A549 (cell line): ENCODE results near the gene DDX10. TPM values are rescaled to one million over a fixed set of nuclear protein-coding genes. Genes with fewer than 3 reads are reported as not detected.
A peak's percentile ranks its signal among the peaks of the same experiment; 100 is the strongest.

Experiments used
- ATAC-seq, 2 experiments: fragments of 200-7000 bp in 1 of 2; fragments of >200 bp in 1 of 2; cut with Nextera tagmentation in 1 of 2; cut with Tn5 transposase in 1 of 2; 3 replicates each; pipeline versions ENCODE4 v1.8.0 to v1.9.1; 2018 to 2020; ENCODE audit warnings: mild to moderate bottlenecking in 1 of 2, moderate library complexity in 1 of 2
- CTCF ChIA-PET: fragments of 300-600 bp; sonication (Branson Sonifier 250); formaldehyde crosslinking; extraction: SDS; loops from one replicate; lab custom pipeline; 2021; ENCODE audit warnings: antibody characterized with exemption, inconsistent platforms; lab: Yijun Ruan, JAX
- POLR2A ChIA-PET: fragments of 350-600 bp; formaldehyde crosslinking; extraction: SDS; loops from one replicate; lab custom pipeline; 2021; ENCODE audit warnings: antibody characterized with exemption, inconsistent platforms; lab: Yijun Ruan, JAX
- DNase-seq, 2 experiments: peaks; one replicate each; pipeline versions ENCODE4 v3.0.0 to v3.0.0-alpha.2; 2011 to 2016; ENCODE audit warnings: low read depth in 1 of 2, low spot score in 1 of 2
- FAIRE-seq: peaks from 2 replicates; lab custom pipeline; 2011; peaks lifted over from hg19 to GRCh38; lab: Jason Lieb, UNC
- H3K27ac ChIP-seq, 2 experiments: fragments of >200 bp; sonication (Bioruptor Twin); formaldehyde crosslinking; 3 replicates each; pipeline ENCODE4 v1.5.1; 2016 to 2017
- H3K4me1 ChIP-seq: fragments of >200 bp; sonication (Bioruptor Twin); formaldehyde crosslinking; 3 replicates; pipeline ENCODE4 v1.6.1; 2016
- H3K4me2 ChIP-seq: fragments of >200 bp; sonication (Bioruptor Twin); formaldehyde crosslinking; 3 replicates; pipeline ENCODE4 v1.6.1; 2016
- H3K4me3 ChIP-seq: fragments of >200 bp; sonication (Bioruptor Twin); formaldehyde crosslinking; 3 replicates; pipeline ENCODE4 v1.5.1; 2016
- H3K9me3 ChIP-seq: fragments of >200 bp; sonication (Bioruptor Twin); formaldehyde crosslinking; 3 replicates; pipeline ENCODE4 v1.6.1; 2016
- BCL3 ChIP-seq: fragments of >200 bp; sonication (Bioruptor Twin); formaldehyde crosslinking; IDR thresholded peaks from 3 replicates; pipeline ENCODE4 v1.6.1; 2016
- BHLHE40 ChIP-seq: IDR thresholded peaks from 2 replicates; pipeline ENCODE4 v1.6.1; 2012; ENCODE audit warnings: low read depth, low read length, inconsistent platforms
- CBX2 ChIP-seq: fragments of 200-600 bp; sonication (generic); IDR thresholded peaks from 2 replicates; pipeline ENCODE4 v1.6.1; 2016; ENCODE audit warnings: low read depth, mild to moderate bottlenecking, borderline replicate concordance
- EP300 ChIP-seq, 2 experiments: fragments of >200 bp; sonication (Bioruptor Twin); formaldehyde crosslinking; IDR thresholded peaks; 2 replicates in 1 of 2; 3 replicates in 1 of 2; pipeline ENCODE4 v1.6.1; 2016 to 2017
- ESRRA ChIP-seq: fragments of 150-350 bp; IDR thresholded peaks from 2 replicates; pipeline ENCODE4 v1.6.1; 2014; ENCODE audit warnings: mild to moderate bottlenecking, low read length, borderline replicate concordance
- FOSB ChIP-seq: fragments of 250-450 bp; sonication (Bioruptor Pico); IDR thresholded peaks from 2 replicates; pipeline ENCODE4 v1.5.0; 2020; ENCODE audit warnings: mild to moderate bottlenecking, moderate library complexity
- FOSL2 ChIP-seq, 2 experiments: fragments of 450-650 bp in 1 of 2; fragments of >200 bp in 1 of 2; sonication (Bioruptor Twin) in 1 of 2; formaldehyde crosslinking; IDR thresholded peaks; 2 replicates each; pipeline versions ENCODE4 v1.5.0 to v1.6.1; 2016 to 2020; ENCODE audit warnings: mild to moderate bottlenecking in 1 of 2, moderate library complexity in 1 of 2
- FOXS1 ChIP-seq: fragments of 250-450 bp; sonication (Bioruptor Pico); IDR thresholded peaks from 2 replicates; pipeline ENCODE4 v1.5.0; 2020; ENCODE audit warnings: mild to moderate bottlenecking, moderate library complexity
- GATA3 ChIP-seq: IDR thresholded peaks from 2 replicates; pipeline ENCODE4 v1.6.1; 2012; ENCODE audit warnings: borderline replicate concordance
- HMGXB4 ChIP-seq: fragments of 250-450 bp; sonication (Bioruptor Pico); IDR thresholded peaks from 2 replicates; pipeline ENCODE4 v1.5.0; 2021; ENCODE audit warnings: mild to moderate bottlenecking, moderate library complexity, borderline replicate concordance
- HOXA7 ChIP-seq: fragments of 250-450 bp; sonication (Bioruptor Pico); IDR thresholded peaks from 2 replicates; pipeline ENCODE4 v1.5.0; 2020; ENCODE audit warnings: mild to moderate bottlenecking, moderate library complexity
- HOXB5 ChIP-seq: fragments of 250-450 bp; sonication (Bioruptor Pico); IDR thresholded peaks from 2 replicates; pipeline ENCODE4 v1.5.0; 2020; ENCODE audit warnings: mild to moderate bottlenecking, moderate library complexity
- JUN ChIP-seq, 2 experiments: fragments of >200 bp; sonication (Bioruptor Twin); formaldehyde crosslinking; IDR thresholded peaks; 2 replicates in 1 of 2; 3 replicates in 1 of 2; pipeline ENCODE4 v1.6.1; 2016 to 2017
- JUNB ChIP-seq: fragments of >200 bp; sonication (Bioruptor Twin); formaldehyde crosslinking; IDR thresholded peaks from 2 replicates; pipeline ENCODE4 v1.6.1; 2016
- KDM5A ChIP-seq: fragments of 200-600 bp; sonication (generic); IDR thresholded peaks from 2 replicates; pipeline ENCODE4 v1.6.1; 2016; ENCODE audit warnings: antibody characterized with exemption, mild to moderate bottlenecking
- NFE2L2 ChIP-seq: fragments of 150-350 bp; conservative IDR thresholded peaks from 2 replicates; pipeline ENCODE4 v1.6.1; 2014; ENCODE audit warnings: low read length
- NR3C1 ChIP-seq: fragments of >200 bp; sonication (Bioruptor Twin); formaldehyde crosslinking; IDR thresholded peaks from 3 replicates; pipeline ENCODE4 v1.6.1; 2017
- PHF8 ChIP-seq: fragments of 200-600 bp; sonication (generic); IDR thresholded peaks from 2 replicates; pipeline ENCODE4 v1.6.1; 2016; ENCODE audit warnings: low read depth, mild to moderate bottlenecking, antibody characterized with exemption, moderate library complexity, borderline replicate concordance
- POLR2A ChIP-seq: IDR thresholded peaks from 2 replicates; pipeline ENCODE4 v1.6.1; 2012; ENCODE audit warnings: mild to moderate bottlenecking, low read length
- RAD21 ChIP-seq, 2 experiments: fragments of >200 bp in 1 of 2; sonication (Bioruptor Twin) in 1 of 2; formaldehyde crosslinking in 1 of 2; IDR thresholded peaks in 1 of 2; conservative IDR thresholded peaks in 1 of 2; 2 replicates in 1 of 2; 3 replicates in 1 of 2; pipeline ENCODE4 v1.6.1; 2012 to 2018; ENCODE audit warnings: inconsistent platforms in 1 of 2
- RFX5 ChIP-seq: fragments of 450-650 bp; IDR thresholded peaks from 2 replicates; pipeline ENCODE4 v1.7.1; 2014; ENCODE audit warnings: antibody characterized with exemption, mild to moderate bottlenecking, moderate library complexity
- USF2 ChIP-seq: fragments of 450-650 bp; IDR thresholded peaks from 2 replicates; pipeline ENCODE4 v1.6.1; 2014; ENCODE audit warnings: antibody characterized with exemption
- ZFP36 ChIP-seq: fragments of 450-650 bp; IDR thresholded peaks from 2 replicates; pipeline ENCODE4 v1.6.1; 2014; ENCODE audit warnings: borderline replicate concordance; ENCODE audit not compliant: partially characterized antibody
- ZNF302 ChIP-seq: fragments of 250-450 bp; sonication (Bioruptor Pico); IDR thresholded peaks from 2 replicates; pipeline ENCODE4 v1.9.0; 2021; ENCODE audit warnings: inconsistent platforms, mild to moderate bottlenecking, moderate library complexity
- WGBS: methylation state at CpG from one replicate; pipeline ENCODE4 v1.1.6; 2017; ENCODE audit errors: missing lambda C conversion rate; 5-methylcytosine and 5-hydroxymethylcytosine counted together
- polyA minus RNA-seq: library from RNA; depleted of rRNA, polyadenylated mRNA; stranded (reverse); fragments of >200 nt; gene quantifications from 2 replicates; pipeline ENCODE4 v1.2.3, GENCODE V29; 2011; rRNA and poly(A)+ RNA removed
- polyA plus RNA-seq, 4 experiments: library from polyadenylated mRNA; depleted of rRNA in 3 of 4; stranded (reverse); fragments of >200 nt; fragmentation: RNase III in 1 of 4; extraction: RNeasy Plus Mini Kit Qiagen cat#74134 plus additional on column Dnase treatment in 1 of 4; gene quantifications; 2 replicates in 3 of 4; 3 replicates in 1 of 4; pipeline ENCODE4 v1.2.3, GENCODE V29; 2011 to 2017
- TF ChIP-seq, protein P1 (sequence below): IDR thresholded peaks from 2 replicates; pipeline ENCODE4 v1.6.1; 2012; ENCODE audit warnings: low read depth, borderline replicate concordance
- TF ChIP-seq, protein P2 (sequence below): IDR thresholded peaks from 2 replicates; pipeline ENCODE4 v1.6.1; 2012
- TF ChIP-seq, protein P3 (sequence below): fragments of >200 bp; sonication (Bioruptor Twin); formaldehyde crosslinking; IDR thresholded peaks from 2 replicates; pipeline ENCODE4 v1.6.1; 2016
- TF ChIP-seq, protein P4 (sequence below): fragments of 250-450 bp; sonication (Bioruptor Pico); IDR thresholded peaks from 2 replicates; pipeline ENCODE4 v1.5.0; 2020; ENCODE audit warnings: low read depth, mild to moderate bottlenecking, moderate library complexity

Gene DDX10
- polyA plus RNA-seq (2011; rRNA removed) = 188 and 189 TPM in 2 replicates
- 45.2 and 54.7 TPM in 2 replicates for polyA plus RNA-seq (2012; cell fraction: cytosol; rRNA removed)
- polyA plus RNA-seq (2012; cell fraction: nucleus; rRNA removed) = 39.2 and 71.2 TPM in 2 replicates
- polyA plus RNA-seq (2017; fragmentation: RNase III; extraction: RNeasy Plus Mini Kit Qiagen cat#74134 plus additional on column Dnase treatment) = 46.0 to 56.2 TPM (median 46.9 TPM) in 3 replicates
- 54.8 and 67.1 TPM in 2 replicates for polyA minus RNA-seq

DNA sequence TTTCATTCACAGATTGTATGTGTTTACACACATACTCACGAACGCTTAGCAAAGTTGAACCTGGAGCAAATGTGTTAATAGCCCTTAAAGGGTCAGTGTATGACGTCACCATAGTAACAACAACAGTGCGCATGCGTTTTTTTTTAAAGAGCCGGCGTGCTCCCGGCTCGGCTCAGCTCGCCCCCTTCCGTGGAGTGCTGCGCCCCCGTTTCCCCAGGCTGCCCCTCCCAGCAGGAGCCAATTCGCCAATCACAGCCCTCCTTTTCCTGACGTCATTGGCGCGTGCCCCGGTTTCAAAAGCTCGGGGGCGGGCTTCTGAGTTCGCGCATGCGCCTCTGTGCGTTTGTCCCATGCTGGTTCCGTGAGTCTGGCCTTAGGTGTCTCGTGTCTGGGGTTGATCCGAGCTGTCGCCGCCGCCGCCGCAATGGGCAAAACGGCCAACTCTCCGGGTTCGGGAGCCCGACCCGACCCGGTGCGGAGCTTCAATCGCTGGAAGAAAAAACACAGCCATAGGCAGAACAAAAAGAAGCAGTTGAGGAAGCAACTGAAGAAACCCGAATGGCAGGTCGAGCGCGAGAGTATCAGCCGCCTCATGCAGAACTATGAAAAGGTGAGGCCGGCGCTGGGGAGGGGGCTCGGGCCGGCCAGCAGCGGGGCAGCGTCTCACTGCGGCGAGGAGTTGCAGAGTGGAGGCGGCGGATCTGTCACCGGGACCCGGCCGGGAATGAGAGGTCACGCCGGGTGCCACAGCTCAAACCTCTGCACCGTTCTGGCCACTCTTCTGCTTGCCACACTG, at the start of gene DDX10:
Gene DDX10 (plus strand): TSS at position 340 of the 796 bp plus-strand sequence. CDS start 85 bp downstream, at position 425.
- H3K27ac ChIP-seq = peak within 1 kb of the TSS; percentile 78 to 91
- under 1% methylated on average over 46 of the region's 61 CpGs for WGBS
- ChIA-PET POLR2A (interaction anchor here (1.0 kb wide), 1 partner anchor 167 kb away, joined by 4 read pairs; the partner anchor contains the start of gene POGLUT3), CTCF (interaction anchor here (0.6 to 3.7 kb wide), 5 partner anchors 9 to 225 kb away, joined by 3 to 11 read pairs (median 4); no protein-coding TSS in a partner anchor)
- DNase-seq (peak; percentile 81 to 97), FAIRE-seq (no peak), ATAC-seq (peak; percentile 92 to 97)
- peaks cover 15% of the 10 kb centered on the region; the same call in 2 of the 3 replicates for H3K4me1 ChIP-seq
- peak within 1 kb of the TSS; percentile 86 for H3K4me2 ChIP-seq
- H3K9me3 ChIP-seq = no peaks in the 10 kb centered on the region
- H3K4me3 ChIP-seq = peak within 1 kb of the TSS; percentile 74
- TF ChIP-seq POLR2A = peak; percentile 48
- peak; percentile 79 for TF ChIP-seq RFX5
- TF ChIP-seq GATA3 = no peak
- no peak for TF ChIP-seq EP300 (IDR thresholded peaks at IDR 0.05)
- TF ChIP-seq JUN (IDR thresholded peaks at IDR 0.05) = peak in 1 of 2 experiments; percentile 32; a peak in 1 of 5 replicates
- TF ChIP-seq USF2 = peak; percentile 56; the same call in 1 of the 2 replicates
- TF ChIP-seq, protein P1, sequence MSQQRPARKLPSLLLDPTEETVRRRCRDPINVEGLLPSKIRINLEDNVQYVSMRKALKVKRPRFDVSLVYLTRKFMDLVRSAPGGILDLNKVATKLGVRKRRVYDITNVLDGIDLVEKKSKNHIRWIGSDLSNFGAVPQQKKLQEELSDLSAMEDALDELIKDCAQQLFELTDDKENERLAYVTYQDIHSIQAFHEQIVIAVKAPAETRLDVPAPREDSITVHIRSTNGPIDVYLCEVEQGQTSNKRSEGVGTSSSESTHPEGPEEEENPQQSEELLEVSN = peak; percentile 17; the same call in 1 of the 2 replicates
- TF ChIP-seq FOSL2 (IDR thresholded peaks at IDR 0.05) = no peak
- TF ChIP-seq FOSL2 (CRISPR knock-in tag; IDR thresholded peaks at IDR 0.05) = peak; percentile 71
- TF ChIP-seq HOXB5 (CRISPR knock-in tag) = no peak
- peak; percentile 40; the same call in 1 of the 2 replicates for TF ChIP-seq PHF8
- 0 out of 3 replicates have a peak, but pooled peaks have one; percentile 29 for TF ChIP-seq BCL3
- TF ChIP-seq, protein P2, sequence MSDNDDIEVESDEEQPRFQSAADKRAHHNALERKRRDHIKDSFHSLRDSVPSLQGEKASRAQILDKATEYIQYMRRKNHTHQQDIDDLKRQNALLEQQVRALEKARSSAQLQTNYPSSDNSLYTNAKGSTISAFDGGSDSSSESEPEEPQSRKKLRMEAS = peak; percentile 85
- TF ChIP-seq ESRRA = no peak
- TF ChIP-seq BHLHE40 = peak; percentile 83

DNA sequence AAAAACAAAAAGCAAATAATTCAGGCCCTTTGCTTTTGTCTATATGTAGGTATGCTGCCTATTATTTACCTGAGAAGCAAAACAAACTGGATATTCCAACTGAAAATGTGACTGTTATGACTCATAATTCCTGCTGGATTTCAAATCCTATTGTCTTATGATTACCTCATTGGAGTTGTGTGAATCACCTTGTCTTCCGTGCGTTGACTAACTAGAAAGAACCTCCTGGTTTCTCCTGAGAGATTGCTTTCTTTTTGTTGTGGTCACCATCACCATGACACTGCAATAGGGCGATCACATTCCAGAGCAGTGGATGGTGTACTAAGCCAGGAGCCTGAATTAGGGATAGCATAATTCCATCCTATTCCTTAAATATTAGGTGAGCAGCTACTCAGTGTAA, 48.3 kb upstream of the DDX10 start:
- ChIA-PET CTCF (interaction anchor here (1.2 to 1.5 kb wide), 2 partner anchors 18 to 32 kb away, joined by 3 to 4 read pairs; no protein-coding TSS in a partner anchor), POLR2A (no interaction called here)
- WGBS = 3% methylated on average over 3 of the region's 3 CpGs
- no peaks in the 10 kb centered on the region for H3K9me3 ChIP-seq
- H3K4me1 ChIP-seq = peaks cover 41% of the 10 kb centered on the region
- DNase-seq (peak; percentile 79 to 88), ATAC-seq (peak; percentile 98 to 99), FAIRE-seq (no peak)
- H3K4me2 ChIP-seq = peak overlapping the region; percentile 63
- H3K4me3 ChIP-seq = no peak overlapping the region
- H3K27ac ChIP-seq = peak overlapping the region; percentile 69 to 87
- TF ChIP-seq, protein P3, sequence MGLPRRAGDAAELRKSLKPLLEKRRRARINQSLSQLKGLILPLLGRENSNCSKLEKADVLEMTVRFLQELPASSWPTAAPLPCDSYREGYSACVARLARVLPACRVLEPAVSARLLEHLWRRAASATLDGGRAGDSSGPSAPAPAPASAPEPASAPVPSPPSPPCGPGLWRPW = no peak
- TF ChIP-seq ZFP36 (no peak), ZNF302 (CRISPR knock-in tag) (no peak), NFE2L2 (no peak; the same call in 1 of the 2 replicates), JUNB (peak; percentile 89), NR3C1 (no peak), FOSB (CRISPR knock-in tag) (no peak), RAD21 (conservative IDR thresholded peaks at IDR 0.05 in 1 of 2, IDR thresholded peaks at IDR 0.05 in 1 of 2) (no peak; a peak in 1 of 5 replicates), KDM5A (no peak), JUN (IDR thresholded peaks at IDR 0.05) (peak in 1 of 2 experiments; percentile 61; a peak in 3 of 5 replicates), CBX2 (no peak), HOXA7 (CRISPR knock-in tag) (no peak), HMGXB4 (CRISPR knock-in tag) (no peak), FOXS1 (CRISPR knock-in tag) (no peak)
- TF ChIP-seq, protein P2 = no peak
- TF ChIP-seq, protein P4, sequence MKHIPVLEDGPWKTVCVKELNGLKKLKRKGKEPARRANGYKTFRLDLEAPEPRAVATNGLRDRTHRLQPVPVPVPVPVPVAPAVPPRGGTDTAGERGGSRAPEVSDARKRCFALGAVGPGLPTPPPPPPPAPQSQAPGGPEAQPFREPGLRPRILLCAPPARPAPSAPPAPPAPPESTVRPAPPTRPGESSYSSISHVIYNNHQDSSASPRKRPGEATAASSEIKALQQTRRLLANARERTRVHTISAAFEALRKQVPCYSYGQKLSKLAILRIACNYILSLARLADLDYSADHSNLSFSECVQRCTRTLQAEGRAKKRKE = no peak
